HepG2 (cell line): ENCODE results near the gene CSNK1D. TPM values are rescaled to one million over a fixed set of nuclear protein-coding genes. Genes with fewer than 3 reads are reported as not detected.
A peak's percentile ranks its signal among the peaks of the same experiment; 100 is the strongest.

ENCODE experiments used
- CERS6 ChIP-seq: sonication (generic); formaldehyde crosslinking; IDR thresholded peaks from 2 replicates; pipeline ENCODE4 v1.5.0; 2020; ENCODE audit warnings: missing genetic modification reagents
- IKZF5 ChIP-seq: IDR thresholded peaks from 2 replicates; pipeline ENCODE4 v1.6.1; 2018; ENCODE audit warnings: missing genetic modification reagents, mild to moderate bottlenecking, missing compliant biosample characterization
- MBNL3 ChIP-seq: fragments of 250-450 bp; sonication (Bioruptor Pico); conservative IDR thresholded peaks from 2 replicates; pipeline ENCODE4 v1.8.0; 2022; ENCODE audit warnings: mild to moderate bottlenecking, inconsistent platforms
- MEIS1 ChIP-seq: sonication (generic); formaldehyde crosslinking; IDR thresholded peaks from 2 replicates; pipeline ENCODE4 v1.9.0; 2021; ENCODE audit warnings: mild to moderate bottlenecking, missing genetic modification reagents, moderate library complexity, borderline replicate concordance
- MIER2 ChIP-seq: IDR thresholded peaks from 2 replicates; pipeline ENCODE4 v1.6.1; 2016; ENCODE audit warnings: missing biosample characterization, missing genetic modification reagents
- MLLT10 ChIP-seq: sonication (generic); formaldehyde crosslinking; IDR thresholded peaks from 2 replicates; pipeline ENCODE4 v1.4.0; 2020; ENCODE audit warnings: missing genetic modification reagents
- PITX1 ChIP-seq: sonication (generic); formaldehyde crosslinking; IDR thresholded peaks from 2 replicates; pipeline ENCODE4 v1.5.1; 2020; ENCODE audit warnings: mild to moderate bottlenecking, missing genetic modification reagents
- RBM22 ChIP-seq: fragments of 200-400 bp; formaldehyde crosslinking; optimal IDR thresholded peaks from 2 replicates; pipeline ENCODE3; 2017; ENCODE audit warnings: mild to moderate bottlenecking, low read length, moderate library complexity
- REXO4 ChIP-seq: sonication (generic); formaldehyde crosslinking; IDR thresholded peaks from 2 replicates; pipeline ENCODE4 v1.8.0; 2022; ENCODE audit warnings: missing genetic modification reagents, mild to moderate bottlenecking, borderline replicate concordance
- SMYD3 ChIP-seq: sonication (generic); formaldehyde crosslinking; IDR thresholded peaks from 2 replicates; pipeline ENCODE4 v1.8.1; 2023; ENCODE audit warnings: mild to moderate bottlenecking, missing genetic modification reagents
- ZBTB7A ChIP-seq: sonication (generic); formaldehyde crosslinking; IDR thresholded peaks from 2 replicates; pipeline ENCODE4 v1.8.0; 2022; ENCODE audit warnings: mild to moderate bottlenecking, missing genetic modification reagents
- ZC3H13 ChIP-seq: sonication (generic); formaldehyde crosslinking; IDR thresholded peaks from 2 replicates; pipeline ENCODE4 v1.8.1; 2023; ENCODE audit warnings: mild to moderate bottlenecking, missing genetic modification reagents, moderate library complexity
- ZMYM3 ChIP-seq: sonication (generic); formaldehyde crosslinking; IDR thresholded peaks from 2 replicates; pipeline ENCODE4 v1.5.1; 2020; ENCODE audit warnings: mild to moderate bottlenecking, missing genetic modification reagents
- ZNF138 ChIP-seq: sonication (generic); formaldehyde crosslinking; IDR thresholded peaks from 2 replicates; pipeline ENCODE4 v1.5.0; 2020; ENCODE audit warnings: mild to moderate bottlenecking, low read depth, missing genetic modification reagents
- ZNF570 ChIP-seq: sonication (generic); formaldehyde crosslinking; IDR thresholded peaks from 2 replicates; pipeline ENCODE4 v1.4.0; 2020; ENCODE audit warnings: mild to moderate bottlenecking, missing genetic modification reagents, borderline replicate concordance
- ZNF605 ChIP-seq: sonication (generic); formaldehyde crosslinking; IDR thresholded peaks from 2 replicates; pipeline ENCODE4 v1.8.0; 2022; ENCODE audit warnings: mild to moderate bottlenecking, missing genetic modification reagents
- ZNF644 ChIP-seq: IDR thresholded peaks from 2 replicates; pipeline ENCODE4 v1.6.1; 2016; ENCODE audit warnings: low read depth
- ZNF672 ChIP-seq: sonication (generic); formaldehyde crosslinking; IDR thresholded peaks from 2 replicates; pipeline ENCODE4 v1.8.1; 2022; ENCODE audit warnings: missing genetic modification reagents
- ZNF713 ChIP-seq: sonication (generic); formaldehyde crosslinking; IDR thresholded peaks from 2 replicates; pipeline ENCODE4 v1.4.0; 2020; ENCODE audit warnings: mild to moderate bottlenecking, missing genetic modification reagents
- polyA plus RNA-seq, 8 experiments: library from polyadenylated mRNA; depleted of rRNA in 3 of 8; stranded (reverse) in 7 of 8; unstranded in 1 of 8; fragments of >200 nt; fragmentation: Illumina TruSeq in 4 of 8; extraction: Trizol in 4 of 8; gene quantifications; 2 replicates each; pipeline versions ENCODE4 v1.2.1 to v1.2.3, GENCODE V29; 2011 to 2016; ENCODE audit warnings: low read depth in 4 of 8, missing spikeins in 1 of 8, mixed read lengths in 1 of 8; ENCODE audit not compliant: insufficient read depth in 1 of 8
- total RNA-seq, 5 experiments: library from RNA; depleted of rRNA; stranded (reverse); fragments of >200 nt; fragmentation: Illumina TruSeq; extraction: Trizol; gene quantifications; 2 replicates each; pipeline ENCODE4 v1.2.3, GENCODE V29; 2016; ENCODE audit warnings: low read depth in 1 of 5
- TF ChIP-seq, protein P1 (sequence below): conservative IDR thresholded peaks from 2 replicates; pipeline ENCODE4 v1.6.1; 2018; ENCODE audit warnings: missing genetic modification reagents
- TF ChIP-seq, protein P2 (sequence below): sonication (generic); formaldehyde crosslinking; IDR thresholded peaks from 2 replicates; pipeline ENCODE4 v1.5.0; 2020; ENCODE audit warnings: mild to moderate bottlenecking, missing genetic modification reagents
- TF ChIP-seq, protein P3 (sequence below): IDR thresholded peaks from 2 replicates; pipeline ENCODE4 v1.6.1; 2016; ENCODE audit warnings: missing compliant biosample characterization, missing genetic modification reagents, borderline replicate concordance
- TF ChIP-seq, protein P4 (sequence below): sonication (generic); formaldehyde crosslinking; IDR thresholded peaks from 2 replicates; pipeline ENCODE4 v1.5.1; 2020; ENCODE audit warnings: mild to moderate bottlenecking, missing genetic modification reagents, moderate library complexity

The CSNK1D gene
- total and polyA plus RNA-seq, 2 of the 13 experiments (the other 11 are each of a cell fraction or from before 2014, with no cell fraction given): 31.5 to 128 TPM

DNA sequence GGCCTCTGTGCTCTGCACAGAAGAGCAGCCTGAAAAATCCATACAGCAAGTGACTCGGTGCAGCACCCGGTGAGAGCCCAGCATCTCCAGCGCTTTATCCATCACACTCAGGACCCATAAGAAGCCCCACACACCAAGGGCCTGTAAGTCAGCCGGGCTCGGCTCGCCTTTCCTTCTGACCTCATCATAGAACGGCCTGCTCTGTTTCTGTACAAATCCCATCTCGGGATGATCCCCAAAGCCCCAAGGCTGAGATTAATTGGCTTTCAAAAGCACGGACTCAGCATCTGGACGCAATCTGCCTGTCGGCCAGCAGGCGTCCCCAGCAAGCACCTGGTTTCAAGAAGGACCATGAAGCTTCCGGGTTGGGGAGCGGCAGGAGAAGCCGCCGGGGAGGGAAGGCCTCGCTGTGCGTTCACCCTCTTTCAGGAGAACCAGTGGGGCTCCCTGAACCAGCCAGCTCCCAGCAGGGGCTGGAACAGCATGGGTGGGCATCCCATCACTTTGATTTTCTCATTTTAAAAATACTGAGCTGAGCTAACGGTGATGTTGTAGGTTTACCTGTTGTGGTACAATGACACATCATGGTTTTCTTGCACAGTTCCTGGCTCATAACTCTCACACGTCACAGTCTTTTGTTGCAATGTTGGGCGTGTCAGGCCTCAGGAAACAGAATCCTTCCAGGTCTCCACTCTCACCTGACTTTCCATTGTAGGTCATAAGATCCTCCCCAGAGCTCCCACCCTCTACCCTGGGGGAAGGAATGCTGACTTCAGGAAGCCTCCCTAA is 67.6 kb downstream of the CSNK1D start (continued):
- TF ChIP-seq, protein P1, sequence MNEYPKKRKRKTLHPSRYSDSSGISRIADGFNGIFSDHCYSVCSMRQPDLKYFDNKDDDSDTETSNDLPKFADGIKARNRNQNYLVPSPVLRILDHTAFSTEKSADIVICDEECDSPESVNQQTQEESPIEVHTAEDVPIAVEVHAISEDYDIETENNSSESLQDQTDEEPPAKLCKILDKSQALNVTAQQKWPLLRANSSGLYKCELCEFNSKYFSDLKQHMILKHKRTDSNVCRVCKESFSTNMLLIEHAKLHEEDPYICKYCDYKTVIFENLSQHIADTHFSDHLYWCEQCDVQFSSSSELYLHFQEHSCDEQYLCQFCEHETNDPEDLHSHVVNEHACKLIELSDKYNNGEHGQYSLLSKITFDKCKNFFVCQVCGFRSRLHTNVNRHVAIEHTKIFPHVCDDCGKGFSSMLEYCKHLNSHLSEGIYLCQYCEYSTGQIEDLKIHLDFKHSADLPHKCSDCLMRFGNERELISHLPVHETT: no peak
- TF ChIP-seq RBM22 (no peak), MBNL3 (CRISPR knock-in tag) (no peak), ZNF138 (CRISPR knock-in tag) (no peak), MIER2 (CRISPR knock-in tag) (peak; percentile 68; the same call in 1 of the 2 replicates), ZNF605 (CRISPR knock-in tag) (no peak; the same call in 1 of the 2 replicates), CERS6 (CRISPR knock-in tag) (no peak), ZNF644 (CRISPR knock-in tag) (no peak), MEIS1 (CRISPR knock-in tag) (no peak), SMYD3 (no peak), ZNF713 (CRISPR knock-in tag) (no peak), ZMYM3 (CRISPR knock-in tag) (no peak), IKZF5 (CRISPR knock-in tag) (peak; percentile 87), ZNF672 (CRISPR knock-in tag) (no peak), MLLT10 (CRISPR knock-in tag) (no peak), REXO4 (CRISPR knock-in tag) (no peak), ZC3H13 (no peak), ZNF570 (CRISPR knock-in tag) (no peak), ZBTB7A (CRISPR knock-in tag) (no peak; the same call in 1 of the 2 replicates), PITX1 (peak; percentile 41; the same call in 1 of the 2 replicates)
- TF ChIP-seq, protein P2, sequence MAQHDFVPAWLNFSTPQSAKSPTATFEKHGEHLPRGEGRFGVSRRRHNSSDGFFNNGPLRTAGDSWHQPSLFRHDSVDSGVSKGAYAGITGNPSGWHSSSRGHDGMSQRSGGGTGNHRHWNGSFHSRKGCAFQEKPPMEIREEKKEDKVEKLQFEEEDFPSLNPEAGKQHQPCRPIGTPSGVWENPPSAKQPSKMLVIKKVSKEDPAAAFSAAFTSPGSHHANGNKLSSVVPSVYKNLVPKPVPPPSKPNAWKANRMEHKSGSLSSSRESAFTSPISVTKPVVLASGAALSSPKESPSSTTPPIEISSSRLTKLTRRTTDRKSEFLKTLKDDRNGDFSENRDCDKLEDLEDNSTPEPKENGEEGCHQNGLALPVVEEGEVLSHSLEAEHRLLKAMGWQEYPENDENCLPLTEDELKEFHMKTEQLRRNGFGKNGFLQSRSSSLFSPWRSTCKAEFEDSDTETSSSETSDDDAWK: no peak
- TF ChIP-seq, protein P3, sequence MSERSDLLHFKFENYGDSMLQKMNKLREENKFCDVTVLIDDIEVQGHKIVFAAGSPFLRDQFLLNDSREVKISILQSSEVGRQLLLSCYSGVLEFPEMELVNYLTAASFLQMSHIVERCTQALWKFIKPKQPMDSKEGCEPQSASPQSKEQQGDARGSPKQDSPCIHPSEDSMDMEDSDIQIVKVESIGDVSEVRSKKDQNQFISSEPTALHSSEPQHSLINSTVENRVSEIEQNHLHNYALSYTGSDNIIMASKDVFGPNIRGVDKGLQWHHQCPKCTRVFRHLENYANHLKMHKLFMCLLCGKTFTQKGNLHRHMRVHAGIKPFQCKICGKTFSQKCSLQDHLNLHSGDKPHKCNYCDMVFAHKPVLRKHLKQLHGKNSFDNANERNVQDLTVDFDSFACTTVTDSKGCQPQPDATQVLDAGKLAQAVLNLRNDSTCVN: peak; percentile 45; the same call in 1 of the 2 replicates
- TF ChIP-seq, protein P4, sequence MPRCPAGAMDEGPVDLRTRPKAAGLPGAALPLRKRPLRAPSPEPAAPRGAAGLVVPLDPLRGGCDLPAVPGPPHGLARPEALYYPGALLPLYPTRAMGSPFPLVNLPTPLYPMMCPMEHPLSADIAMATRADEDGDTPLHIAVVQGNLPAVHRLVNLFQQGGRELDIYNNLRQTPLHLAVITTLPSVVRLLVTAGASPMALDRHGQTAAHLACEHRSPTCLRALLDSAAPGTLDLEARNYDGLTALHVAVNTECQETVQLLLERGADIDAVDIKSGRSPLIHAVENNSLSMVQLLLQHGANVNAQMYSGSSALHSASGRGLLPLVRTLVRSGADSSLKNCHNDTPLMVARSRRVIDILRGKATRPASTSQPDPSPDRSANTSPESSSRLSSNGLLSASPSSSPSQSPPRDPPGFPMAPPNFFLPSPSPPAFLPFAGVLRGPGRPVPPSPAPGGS: peak; percentile 80
